Measurements from ENCODE around the gene ACCS. TPM values are rescaled to one million over a fixed set of nuclear protein-coding genes. Genes with fewer than 3 reads are reported as not detected.

The ACCS gene
- total RNA-seq, 4 donors from 2014 or later, result 17.4 to 54.1 (median 30.1) TPM

DNA sequence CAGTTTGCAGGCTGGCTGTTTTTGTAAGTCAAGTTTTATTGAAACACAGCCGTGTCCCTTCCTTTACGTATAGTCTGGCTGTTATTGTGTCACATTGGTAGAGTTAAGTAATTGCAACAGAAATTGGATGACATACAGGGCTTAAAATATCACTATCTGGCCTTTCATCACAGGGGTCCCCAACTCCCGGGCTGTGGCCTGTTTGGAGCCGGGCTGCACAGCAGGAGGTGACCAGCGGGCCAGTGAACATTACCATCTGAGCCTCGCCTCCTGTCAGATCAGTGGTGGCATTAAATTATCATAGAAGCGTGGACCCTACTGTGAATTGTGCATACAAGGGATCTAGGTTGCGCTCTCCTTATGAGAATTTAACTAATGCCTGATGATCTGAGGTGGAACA, 61.1 kb downstream of the ACCS start:
- Histone ChIP-seq H3K4me3 (no peak overlapping the region), H3K36me3 (peaks cover 79% of the 10 kb centered on the region), H3K27ac (no peak overlapping the region), H3K27me3 (no peaks in the 10 kb centered on the region), H3K4me1 (no peaks in the 10 kb centered on the region), H3K9me3 (no peaks in the 10 kb centered on the region)
- no peak for DNase-seq (ENCODE audit: low spot score in 2 of 2)
- 89% methylated on average over 7 of the region's 8 CpGs for WGBS
- TF ChIP-seq, protein P1, sequence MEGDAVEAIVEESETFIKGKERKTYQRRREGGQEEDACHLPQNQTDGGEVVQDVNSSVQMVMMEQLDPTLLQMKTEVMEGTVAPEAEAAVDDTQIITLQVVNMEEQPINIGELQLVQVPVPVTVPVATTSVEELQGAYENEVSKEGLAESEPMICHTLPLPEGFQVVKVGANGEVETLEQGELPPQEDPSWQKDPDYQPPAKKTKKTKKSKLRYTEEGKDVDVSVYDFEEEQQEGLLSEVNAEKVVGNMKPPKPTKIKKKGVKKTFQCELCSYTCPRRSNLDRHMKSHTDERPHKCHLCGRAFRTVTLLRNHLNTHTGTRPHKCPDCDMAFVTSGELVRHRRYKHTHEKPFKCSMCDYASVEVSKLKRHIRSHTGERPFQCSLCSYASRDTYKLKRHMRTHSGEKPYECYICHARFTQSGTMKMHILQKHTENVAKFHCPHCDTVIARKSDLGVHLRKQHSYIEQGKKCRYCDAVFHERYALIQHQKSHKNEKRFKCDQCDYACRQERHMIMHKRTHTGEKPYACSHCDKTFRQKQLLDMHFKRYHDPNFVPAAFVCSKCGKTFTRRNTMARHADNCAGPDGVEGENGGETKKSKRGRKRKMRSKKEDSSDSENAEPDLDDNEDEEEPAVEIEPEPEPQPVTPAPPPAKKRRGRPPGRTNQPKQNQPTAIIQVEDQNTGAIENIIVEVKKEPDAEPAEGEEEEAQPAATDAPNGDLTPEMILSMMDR (IDR thresholded peaks at IDR 0.05), result no peak
- TF ChIP-seq EP300 (IDR thresholded peaks at IDR 0.05) (no peak), POLR2AphosphoS5 (IDR thresholded peaks at IDR 0.05) (no peak), POLR2A (IDR thresholded peaks at IDR 0.05) (no peak)

- Histone ChIP-seq H3K4me1 (no peaks in the 10 kb centered on the region), H3K27me3 (no peaks in the 10 kb centered on the region), H3K27ac (no peak overlapping the region), H3K9me3 (no peaks in the 10 kb centered on the region), H3K4me3 (no peak overlapping the region), H3K36me3 (peaks cover 85% of the 10 kb centered on the region)
- 91% methylated on average over 3 of the region's 3 CpGs for WGBS
- DNase-seq (ENCODE audit: low spot score in 2 of 2), result no peak
- TF ChIP-seq EP300 (IDR thresholded peaks at IDR 0.05) (no peak), POLR2AphosphoS5 (IDR thresholded peaks at IDR 0.05) (no peak), POLR2A (IDR thresholded peaks at IDR 0.05) (no peak)
- TF ChIP-seq, protein P1 (IDR thresholded peaks at IDR 0.05), result no peak
These were observed 62.7 kb downstream of the ACCS start for GRCh38 chr11:44128729-44129128.

DNA sequence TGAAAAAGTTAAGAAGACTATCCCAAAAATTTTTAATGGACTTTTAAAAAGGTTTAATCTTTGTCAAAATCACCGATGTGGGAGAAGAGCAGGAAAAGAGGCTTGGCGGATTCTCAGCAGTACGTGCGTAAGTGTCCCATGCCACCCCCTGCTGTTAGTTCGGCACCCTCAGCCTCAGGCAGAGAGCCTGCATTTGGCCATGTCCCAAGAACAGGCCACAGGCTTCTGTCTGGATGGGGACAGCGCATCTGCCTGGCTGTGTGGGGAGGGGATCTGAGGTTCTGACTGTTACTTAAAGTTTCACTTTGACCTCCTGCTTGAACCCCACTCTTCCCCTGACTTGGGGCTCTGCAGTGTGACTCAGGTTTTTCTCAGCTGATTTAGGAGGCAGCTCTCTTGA, 64.7 kb downstream of the ACCS start:
- TF ChIP-seq POLR2AphosphoS5 (IDR thresholded peaks at IDR 0.05) (no peak), EP300 (IDR thresholded peaks at IDR 0.05) (no peak), POLR2A (IDR thresholded peaks at IDR 0.05) (no peak)
- TF ChIP-seq, protein P1 (IDR thresholded peaks at IDR 0.05), result no peak
- peaks cover 75% of the 10 kb centered on the region for H3K36me3 ChIP-seq
- 81% methylated on average over 6 of the region's 6 CpGs for WGBS

GRCh38 chr11:44133335-44133946, 67.4 kb downstream of the ACCS start:
- no peak overlapping the region for H3K4me3 ChIP-seq
- H3K36me3 ChIP-seq, result peaks cover 56% of the 10 kb centered on the region
- H3K9me3 ChIP-seq, result no peaks in the 10 kb centered on the region
- 97% methylated on average over 1 of the region's 1 CpG for WGBS
- no peaks in the 10 kb centered on the region for H3K27me3 ChIP-seq
- no peak for TF ChIP-seq POLR2AphosphoS5 (IDR thresholded peaks at IDR 0.05)
- TF ChIP-seq, protein P1 (IDR thresholded peaks at IDR 0.05), result peak in 1 of 2 donors; percentile 31
- no peak overlapping the region for H3K27ac ChIP-seq
- no peaks in the 10 kb centered on the region for H3K4me1 ChIP-seq
- no peak for DNase-seq (ENCODE audit: low spot score in 2 of 2)

More for the DNA sequence above, 64.7 kb downstream of the ACCS start:
- Histone ChIP-seq H3K9me3 (no peaks in the 10 kb centered on the region), H3K4me3 (no peak overlapping the region), H3K4me1 (no peaks in the 10 kb centered on the region), H3K27ac (no peak overlapping the region), H3K27me3 (no peaks in the 10 kb centered on the region)
- no peak for DNase-seq (ENCODE audit: low spot score in 2 of 2)

Other genes with a start within 250 kb of the ACCS start
- gene ALKBH3, start 185.4 kb upstream of the ACCS start, total RNA-seq, result 10 to 100 TPM; 24.1 to 47.2 (median 28.0) TPM
- gene C11orf96, start 123.6 kb upstream of the ACCS start, total RNA-seq, result 10 to 100 TPM; 12.2 to 38.5 (median 28.1) TPM
- gene ACCSL, start 18.3 kb upstream of the ACCS start, total RNA-seq, result under 1 TPM in 1 of 4 donors, not detected in 3; 0.60 TPM
- gene EXT2, start 29.4 kb downstream of the ACCS start, total RNA-seq, result 10 to 100 TPM; 66.3 to 82.0 (median 72.4) TPM
- 1 to 10 TPM in 1 of 4 donors, under 1 TPM in 2, not detected in 1; 0.21 to 1.1 (median 0.34) TPM for gene ALX4, start 243.9 kb downstream of the ACCS start, total RNA-seq

All from suprapubic skin (tissue), 4 donors.